ENCODE results near the gene UVSSA.
"Not testable (repeated sequence)": the region's sequence is repeated elsewhere in the genome, so short reads cannot be mapped to it uniquely, and the experiment has no call there.

DNA sequence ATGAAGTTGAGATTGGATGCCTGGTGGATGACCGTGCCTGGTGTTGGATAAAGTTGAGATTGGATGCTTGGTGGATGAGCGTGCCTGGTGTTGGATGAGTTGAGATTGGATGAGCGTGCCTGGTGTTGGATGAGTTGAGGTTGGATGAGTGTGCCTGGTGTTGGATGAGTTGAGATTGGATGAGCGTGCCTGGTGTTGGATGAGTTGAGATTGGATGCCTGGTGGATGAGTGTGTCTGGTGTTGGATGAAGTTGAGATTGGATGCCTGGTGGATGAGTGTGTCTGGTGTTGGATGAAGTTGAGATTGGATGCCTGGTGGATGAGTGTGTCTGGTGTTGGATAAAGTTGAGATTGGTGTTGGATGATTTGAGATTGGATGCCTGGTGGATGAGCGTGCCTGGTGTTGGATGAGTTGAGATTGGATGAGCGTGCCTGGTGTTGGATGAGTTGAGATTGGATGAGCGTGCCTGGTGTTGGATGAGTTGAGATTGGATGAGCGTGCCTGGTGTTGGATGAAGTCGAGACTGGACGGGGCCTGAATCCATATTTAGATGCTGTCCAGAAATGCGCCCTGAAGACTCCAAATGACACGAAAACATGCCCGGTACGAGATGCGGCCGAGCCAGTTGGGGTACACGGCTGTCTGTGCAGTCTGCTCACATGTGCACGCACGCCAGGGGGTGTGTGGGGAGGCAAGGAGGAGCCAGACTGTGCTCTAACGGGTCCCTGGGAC lies 22.4 kb upstream of the UVSSA start:
- not testable (repeated sequence) for TF ChIP-seq POLR2A (IDR thresholded peaks at IDR 0.05); EP300 (IDR thresholded peaks at IDR 0.05; ENCODE audit: low read depth)
- TF ChIP-seq, protein P1, sequence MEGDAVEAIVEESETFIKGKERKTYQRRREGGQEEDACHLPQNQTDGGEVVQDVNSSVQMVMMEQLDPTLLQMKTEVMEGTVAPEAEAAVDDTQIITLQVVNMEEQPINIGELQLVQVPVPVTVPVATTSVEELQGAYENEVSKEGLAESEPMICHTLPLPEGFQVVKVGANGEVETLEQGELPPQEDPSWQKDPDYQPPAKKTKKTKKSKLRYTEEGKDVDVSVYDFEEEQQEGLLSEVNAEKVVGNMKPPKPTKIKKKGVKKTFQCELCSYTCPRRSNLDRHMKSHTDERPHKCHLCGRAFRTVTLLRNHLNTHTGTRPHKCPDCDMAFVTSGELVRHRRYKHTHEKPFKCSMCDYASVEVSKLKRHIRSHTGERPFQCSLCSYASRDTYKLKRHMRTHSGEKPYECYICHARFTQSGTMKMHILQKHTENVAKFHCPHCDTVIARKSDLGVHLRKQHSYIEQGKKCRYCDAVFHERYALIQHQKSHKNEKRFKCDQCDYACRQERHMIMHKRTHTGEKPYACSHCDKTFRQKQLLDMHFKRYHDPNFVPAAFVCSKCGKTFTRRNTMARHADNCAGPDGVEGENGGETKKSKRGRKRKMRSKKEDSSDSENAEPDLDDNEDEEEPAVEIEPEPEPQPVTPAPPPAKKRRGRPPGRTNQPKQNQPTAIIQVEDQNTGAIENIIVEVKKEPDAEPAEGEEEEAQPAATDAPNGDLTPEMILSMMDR (IDR thresholded peaks at IDR 0.05): not testable (repeated sequence)
